ENCODE results near the gene ZNF575. TPM values are rescaled to one million over a fixed set of nuclear protein-coding genes. Genes with fewer than 3 reads are reported as not detected.

Gene ZNF575
- total and polyA plus RNA-seq, 10 of the 15 experiments (the other 5 are each of a cell fraction or from before 2014, with no cell fraction given): 0.18 to 2.8 (median 0.75) TPM

DNA sequence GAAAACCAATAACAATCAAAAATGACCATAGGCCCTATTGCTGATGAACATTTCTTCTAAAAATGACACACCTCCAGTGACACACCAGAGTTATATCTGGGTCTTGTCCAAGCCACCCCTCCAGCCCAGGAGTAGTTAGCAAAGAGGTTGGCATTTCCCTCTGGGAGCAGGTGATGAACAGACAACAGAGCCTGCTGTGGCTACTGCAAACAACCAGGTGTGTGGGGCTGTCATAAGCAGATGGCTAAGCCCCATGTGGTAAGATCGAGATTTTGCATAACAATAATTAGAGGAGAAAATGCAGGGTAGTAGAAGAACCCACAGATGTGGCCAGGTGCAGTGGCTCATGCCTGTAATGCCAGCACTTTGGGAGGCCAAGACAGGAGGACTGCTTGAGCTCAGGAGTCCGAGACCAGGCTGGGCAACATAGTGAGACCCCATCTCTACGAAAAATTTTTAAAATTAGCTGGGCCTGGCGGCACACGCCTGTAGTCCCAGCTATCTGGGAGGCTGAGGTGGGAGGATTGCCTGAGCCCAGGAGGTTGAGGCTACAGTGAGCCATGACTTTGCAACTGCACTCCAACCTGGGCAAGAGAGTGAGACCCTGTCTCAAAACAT is 37.3 kb downstream of the ZNF575 start (continued):
- TF ChIP-seq, protein P1, sequence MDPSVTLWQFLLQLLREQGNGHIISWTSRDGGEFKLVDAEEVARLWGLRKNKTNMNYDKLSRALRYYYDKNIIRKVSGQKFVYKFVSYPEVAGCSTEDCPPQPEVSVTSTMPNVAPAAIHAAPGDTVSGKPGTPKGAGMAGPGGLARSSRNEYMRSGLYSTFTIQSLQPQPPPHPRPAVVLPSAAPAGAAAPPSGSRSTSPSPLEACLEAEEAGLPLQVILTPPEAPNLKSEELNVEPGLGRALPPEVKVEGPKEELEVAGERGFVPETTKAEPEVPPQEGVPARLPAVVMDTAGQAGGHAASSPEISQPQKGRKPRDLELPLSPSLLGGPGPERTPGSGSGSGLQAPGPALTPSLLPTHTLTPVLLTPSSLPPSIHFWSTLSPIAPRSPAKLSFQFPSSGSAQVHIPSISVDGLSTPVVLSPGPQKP (IDR thresholded peaks at IDR 0.05; ENCODE audit: low read depth, low read length): no peak
- TF ChIP-seq, protein P2, sequence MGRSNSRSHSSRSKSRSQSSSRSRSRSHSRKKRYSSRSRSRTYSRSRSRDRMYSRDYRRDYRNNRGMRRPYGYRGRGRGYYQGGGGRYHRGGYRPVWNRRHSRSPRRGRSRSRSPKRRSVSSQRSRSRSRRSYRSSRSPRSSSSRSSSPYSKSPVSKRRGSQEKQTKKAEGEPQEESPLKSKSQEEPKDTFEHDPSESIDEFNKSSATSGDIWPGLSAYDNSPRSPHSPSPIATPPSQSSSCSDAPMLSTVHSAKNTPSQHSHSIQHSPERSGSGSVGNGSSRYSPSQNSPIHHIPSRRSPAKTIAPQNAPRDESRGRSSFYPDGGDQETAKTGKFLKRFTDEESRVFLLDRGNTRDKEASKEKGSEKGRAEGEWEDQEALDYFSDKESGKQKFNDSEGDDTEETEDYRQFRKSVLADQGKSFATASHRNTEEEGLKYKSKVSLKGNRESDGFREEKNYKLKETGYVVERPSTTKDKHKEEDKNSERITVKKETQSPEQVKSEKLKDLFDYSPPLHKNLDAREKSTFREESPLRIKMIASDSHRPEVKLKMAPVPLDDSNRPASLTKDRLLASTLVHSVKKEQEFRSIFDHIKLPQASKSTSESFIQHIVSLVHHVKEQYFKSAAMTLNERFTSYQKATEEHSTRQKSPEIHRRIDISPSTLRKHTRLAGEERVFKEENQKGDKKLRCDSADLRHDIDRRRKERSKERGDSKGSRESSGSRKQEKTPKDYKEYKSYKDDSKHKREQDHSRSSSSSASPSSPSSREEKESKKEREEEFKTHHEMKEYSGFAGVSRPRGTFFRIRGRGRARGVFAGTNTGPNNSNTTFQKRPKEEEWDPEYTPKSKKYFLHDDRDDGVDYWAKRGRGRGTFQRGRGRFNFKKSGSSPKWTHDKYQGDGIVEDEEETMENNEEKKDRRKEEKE (IDR thresholded peaks at IDR 0.05): no peak
- TF ChIP-seq IRF4 (IDR thresholded peaks at IDR 0.05; ENCODE audit: low read depth, low read length): no peak
- no peak for TF ChIP-seq RFX5 (IDR thresholded peaks at IDR 0.05; ENCODE audit: low read depth, low read length)
- no peak for TF ChIP-seq PKNOX1 (IDR thresholded peaks at IDR 0.05)

DNA sequence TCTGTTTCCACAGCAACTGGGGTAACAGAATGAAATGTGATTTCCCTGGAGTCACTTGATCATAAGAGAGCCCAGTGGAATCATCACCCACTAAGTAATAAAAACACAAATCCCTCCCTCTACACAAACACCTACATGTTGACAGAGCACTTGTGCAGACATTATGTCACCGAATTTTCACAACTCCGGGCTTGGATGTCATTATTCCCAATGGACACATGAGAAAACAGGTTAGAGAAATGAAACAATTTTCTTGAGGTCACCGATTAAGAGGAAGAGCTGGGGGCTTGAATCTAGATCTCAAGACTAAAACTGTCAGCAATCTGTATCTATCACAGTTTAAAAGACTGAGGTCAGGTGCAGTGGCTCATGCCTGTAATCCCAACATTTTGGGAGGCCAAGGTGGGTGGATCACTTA is 39.2 kb downstream of the ZNF575 start:
- Histone ChIP-seq H3K27ac (ENCODE audit: control insufficient read depth, insufficient read depth) (no peak overlapping the region), H3K36me3 (ENCODE audit: control insufficient read depth in 2 of 2, insufficient read depth in 2 of 2, low read length in 1 of 2) (peaks cover 0 to 3% of the 10 kb centered on the region in 2 experiments; a peak in 1 of 4 replicates), H3K9ac (ENCODE audit: control insufficient read depth, insufficient read depth, low read length) (no peak overlapping the region), H3K4me2 (ENCODE audit: control insufficient read depth, insufficient read depth) (no peak overlapping the region), H3K9me3 (replicated peaks; ENCODE audit: control insufficient read depth, insufficient read depth, low read length) (no peaks in the 10 kb centered on the region), H2AFZ (ENCODE audit: control insufficient read depth, low read depth, low read length) (no peak overlapping the region), H3K79me2 (ENCODE audit: control insufficient read depth, insufficient read depth, low read length) (peaks cover 9% of the 10 kb centered on the region), H3K4me1 (ENCODE audit: control insufficient read depth, insufficient read depth, low read length) (peaks cover 5% of the 10 kb centered on the region), H4K20me1 (ENCODE audit: control insufficient read depth, insufficient read depth) (no peaks in the 10 kb centered on the region), H3K4me3 (no peak overlapping the region), H3K27me3 (replicated peaks in 1 of 2; ENCODE audit: control insufficient read depth in 2 of 2, insufficient read depth in 2 of 2, low read length in 1 of 2) (no peaks in the 10 kb centered on the region)
- FAIRE-seq (no peak), DNase-seq (ENCODE audit: low read depth, low spot score) (no peak), ATAC-seq (no peak)
- RAD21 ChIA-PET (ENCODE audit: unreplicated experiment): interaction anchor here (0.7 to 1.6 kb wide), 3 partner anchors 17 to 39 kb away, joined by 3 to 6 read pairs (median 4); partner anchors contain the start of gene ZNF575
- BruUV-seq (replicated peaks): no TSS peak
- WGBS (ENCODE audit: insufficient coverage, insufficient replicate concordance, low lambda C conversion rate, missing lambda C conversion rate): 99% methylated on average over 3 of the region's 3 CpGs
- TF ChIP-seq HDAC2 (IDR thresholded peaks at IDR 0.05) (no peak), ATF7 (IDR thresholded peaks at IDR 0.05; ENCODE audit: low read depth) (no peak)
- CTCF ChIA-PET: interaction anchor here (1.2 to 9.0 kb wide), 3 partner anchors 12 to 23 kb away, joined by 4 to 99 read pairs (median 17); partner anchors contain the start of genes IRGQ and ZNF576
- intact Hi-C loops (cut with micrococcal nuclease; ENCODE audit: unreplicated experiment): no loop called here
- SMC1A ChIA-PET (ENCODE audit: uncharacterized antibody, unreplicated experiment): interaction anchor here (1.2 to 2.1 kb wide), 2 partner anchors 17 to 22 kb away, joined by 4 to 7 read pairs; no protein-coding TSS in a partner anchor
- in situ Hi-C loops (cut with MboI): no loop called here
- POLR2A ChIA-PET: interaction anchor here (1.1 kb wide), 1 partner anchor 25 kb away, joined by 4 read pairs; the partner anchor contains the start of gene ZNF576

Data from GM12878 (cell line).